Stimulated activated CD4-positive, alpha-beta T cell treated with anti-CD3 and anti-CD28 coated beads, Interleukin-2, amount 100 ng/mL, for 48 hours (primary cell): Measurements from ENCODE around the gene GAGE12D.
"Not testable (repeated sequence)": the region's sequence is repeated elsewhere in the genome, so short reads cannot be mapped to it uniquely, and the experiment has no call there.

ENCODE experiments used
- DNase-seq, 2 donors: peaks; one replicate each; pipeline ENCODE4 v3.0.0-alpha.2; 2020

The GAGE12D gene

GRCh38 chrX:49541433-49541832 lies at the start of gene GAGE12D:
TSS of gene GAGE12D (plus strand) at chrX:49541733. CDS start at chrX:49542888, 1,155 bp downstream.
- not testable (repeated sequence) for DNase-seq

GRCh38 chrX:49531877-49532276 lies 9.7 kb upstream of the GAGE12D start, which contains the start of gene GAGE12C:
TSS of gene GAGE12C (plus strand) at chrX:49532177. CDS start at chrX:49533332, 1,155 bp downstream.
- DNase-seq, result not testable (repeated sequence)

DNA sequence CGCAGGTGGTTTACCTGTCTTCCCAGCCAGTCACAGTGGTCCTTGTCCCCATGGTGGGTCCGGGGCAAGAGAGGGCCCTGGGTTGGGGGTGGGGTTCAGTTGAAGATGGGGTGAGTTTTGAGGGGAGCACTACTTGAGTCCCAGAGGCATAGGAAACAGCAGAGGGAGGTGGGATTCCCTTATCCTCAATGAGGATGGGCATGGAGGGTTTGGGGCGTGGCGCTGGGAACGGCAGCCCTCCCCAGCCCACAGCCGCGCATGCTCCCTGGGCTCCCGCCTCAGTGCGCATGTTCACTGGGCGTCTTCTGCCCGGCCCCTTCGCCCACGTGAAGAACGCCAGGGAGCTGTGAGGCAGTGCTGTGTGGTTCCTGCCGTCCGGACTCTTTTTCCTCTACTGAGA lies 9.5 kb downstream of the GAGE12D start, which contains the start of gene GAGE12E:
TSS of gene GAGE12E (plus strand) at position 301 of the 400 bp plus-strand sequence. CDS start 1,155 bp downstream, outside the sequence.
- DNase-seq, result not testable (repeated sequence)

DNA sequence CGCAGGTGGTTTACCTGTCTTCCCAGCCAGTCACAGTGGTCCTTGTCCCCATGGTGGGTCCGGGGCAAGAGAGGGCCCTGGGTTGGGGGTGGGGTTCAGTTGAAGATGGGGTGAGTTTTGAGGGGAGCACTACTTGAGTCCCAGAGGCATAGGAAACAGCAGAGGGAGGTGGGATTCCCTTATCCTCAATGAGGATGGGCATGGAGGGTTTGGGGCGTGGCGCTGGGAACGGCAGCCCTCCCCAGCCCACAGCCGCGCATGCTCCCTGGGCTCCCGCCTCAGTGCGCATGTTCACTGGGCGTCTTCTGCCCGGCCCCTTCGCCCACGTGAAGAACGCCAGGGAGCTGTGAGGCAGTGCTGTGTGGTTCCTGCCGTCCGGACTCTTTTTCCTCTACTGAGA lies 19.0 kb downstream of the GAGE12D start, which contains the start of gene GAGE12F:
TSS of gene GAGE12F (plus strand) at position 301 of the 400 bp plus-strand sequence. CDS start 1,155 bp downstream, outside the sequence.
- not testable (repeated sequence) for DNase-seq

DNA sequence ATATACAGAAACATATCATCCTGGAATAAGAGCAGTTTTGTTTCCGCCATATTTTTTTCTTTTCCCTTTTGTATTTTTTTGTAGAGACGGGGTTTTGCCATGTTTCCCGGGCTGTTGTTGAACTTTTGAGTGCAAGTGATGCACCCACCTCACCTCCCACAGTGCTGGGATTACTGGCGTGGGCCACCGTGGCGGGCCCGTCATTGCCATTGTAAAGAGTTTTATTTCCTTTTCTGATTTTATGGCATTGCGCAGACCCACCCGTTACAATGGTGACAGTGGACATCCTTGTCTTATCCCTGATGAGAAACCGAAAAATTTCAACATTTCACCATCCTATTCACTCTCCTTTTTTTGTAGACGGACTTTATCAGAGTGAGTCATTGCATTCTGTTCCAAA lies 27.2 kb downstream of the GAGE12D start:
- not testable (repeated sequence) for DNase-seq

DNA sequence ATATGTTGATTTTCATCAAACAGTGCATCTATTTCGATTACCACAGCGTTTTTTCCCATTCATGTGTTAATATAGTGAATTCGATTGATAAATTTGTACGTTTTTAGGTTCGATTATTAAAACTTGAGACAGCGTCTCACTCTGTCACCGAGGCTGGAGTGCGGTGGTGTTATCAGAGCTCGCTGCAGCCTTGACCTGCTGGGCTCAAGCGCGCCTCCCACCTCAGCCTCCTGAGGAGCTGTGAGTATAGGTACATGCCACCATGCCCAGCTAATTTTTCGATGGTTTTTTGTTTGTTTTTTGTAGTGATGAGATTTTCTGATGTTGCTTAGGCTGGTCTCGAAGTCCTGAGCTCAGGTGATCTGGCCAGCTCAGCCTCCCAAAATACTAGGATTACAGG lies 27.6 kb downstream of the GAGE12D start:
- not testable (repeated sequence) for DNase-seq

GRCh38 chrX:49570100-49570499 lies 28.6 kb downstream of the GAGE12D start, which contains the start of gene GAGE12G:
TSS of gene GAGE12G (plus strand) at chrX:49570400. CDS start at chrX:49571555, 1,155 bp downstream.
- not testable (repeated sequence) for DNase-seq

DNA sequence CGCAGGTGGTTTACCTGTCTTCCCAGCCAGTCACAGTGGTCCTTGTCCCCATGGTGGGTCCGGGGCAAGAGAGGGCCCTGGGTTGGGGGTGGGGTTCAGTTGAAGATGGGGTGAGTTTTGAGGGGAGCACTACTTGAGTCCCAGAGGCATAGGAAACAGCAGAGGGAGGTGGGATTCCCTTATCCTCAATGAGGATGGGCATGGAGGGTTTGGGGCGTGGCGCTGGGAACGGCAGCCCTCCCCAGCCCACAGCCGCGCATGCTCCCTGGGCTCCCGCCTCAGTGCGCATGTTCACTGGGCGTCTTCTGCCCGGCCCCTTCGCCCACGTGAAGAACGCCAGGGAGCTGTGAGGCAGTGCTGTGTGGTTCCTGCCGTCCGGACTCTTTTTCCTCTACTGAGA lies 38.1 kb downstream of the GAGE12D start, which contains the start of gene GAGE12H:
TSS of gene GAGE12H (plus strand) at position 301 of the 400 bp plus-strand sequence. CDS start 1,155 bp downstream, outside the sequence.
- DNase-seq, result not testable (repeated sequence)

- DNase-seq, result not testable (repeated sequence)
Observed at GRCh38 chrX:49589196-49589595, 47.7 kb downstream of the GAGE12D start, which contains the start of gene GAGE2A. TSS of gene GAGE2A (plus strand) at chrX:49589496. CDS start at chrX:49590651, 1,155 bp downstream.

GRCh38 chrX:49589769-49590478 lies 48.4 kb downstream of the GAGE12D start:
- not testable (repeated sequence) for DNase-seq

DNA sequence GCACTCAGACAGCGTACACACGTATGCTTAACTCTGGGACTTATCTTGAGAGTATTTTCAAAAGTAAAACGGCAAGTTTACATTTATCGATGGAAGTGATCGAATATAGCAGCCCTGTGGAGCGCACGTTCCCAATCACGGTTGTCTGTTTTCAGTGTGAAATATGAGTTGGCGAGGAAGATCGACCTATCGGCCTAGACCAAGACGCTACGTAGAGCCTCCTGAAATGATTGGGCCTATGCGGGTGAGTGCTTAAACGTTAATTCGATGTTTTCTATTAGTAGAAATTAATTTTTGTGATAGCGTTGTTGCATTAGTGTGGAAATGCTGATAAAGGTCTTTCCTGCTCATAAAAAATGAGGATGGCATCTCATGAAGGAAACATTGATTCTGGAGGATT lies 49.0 kb downstream of the GAGE12D start:
- not testable (repeated sequence) for DNase-seq
